ENCODE measurements around the gene POU2AF1.

The POU2AF1 gene

GRCh38 chr11:111384494-111384893, 5.4 kb upstream of the POU2AF1 start:
- DNase-seq, result no peak

GRCh38 chr11:111382451-111382850, 3.4 kb upstream of the POU2AF1 start:
- no peak for DNase-seq

DNA sequence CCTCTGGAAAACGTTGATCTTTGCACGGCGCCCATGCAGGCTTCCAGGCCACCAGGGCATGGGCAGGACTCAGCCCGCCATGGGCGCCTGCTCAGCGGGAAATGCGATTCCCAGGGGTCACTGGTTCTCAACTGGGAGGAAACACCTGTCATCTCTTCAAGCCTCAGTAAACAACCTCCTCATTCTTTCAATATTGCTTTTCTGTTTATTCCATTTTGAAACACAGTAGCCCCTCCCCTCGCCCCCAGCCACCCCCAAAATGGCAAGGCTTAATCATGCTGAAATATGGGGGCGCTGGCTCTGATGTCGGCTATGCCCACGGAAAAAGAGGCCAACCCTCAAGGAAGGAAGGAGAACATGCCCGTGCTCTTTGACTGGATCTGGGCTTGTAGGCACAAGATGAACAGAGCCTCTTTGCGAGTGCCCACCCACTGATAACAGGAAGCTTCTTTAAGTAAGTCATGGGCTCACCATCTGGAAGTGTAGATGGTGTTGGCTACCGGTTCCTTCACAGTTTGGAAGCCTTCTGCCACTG, 594 bp upstream of the POU2AF1 start:
- no peak for DNase-seq

DNA sequence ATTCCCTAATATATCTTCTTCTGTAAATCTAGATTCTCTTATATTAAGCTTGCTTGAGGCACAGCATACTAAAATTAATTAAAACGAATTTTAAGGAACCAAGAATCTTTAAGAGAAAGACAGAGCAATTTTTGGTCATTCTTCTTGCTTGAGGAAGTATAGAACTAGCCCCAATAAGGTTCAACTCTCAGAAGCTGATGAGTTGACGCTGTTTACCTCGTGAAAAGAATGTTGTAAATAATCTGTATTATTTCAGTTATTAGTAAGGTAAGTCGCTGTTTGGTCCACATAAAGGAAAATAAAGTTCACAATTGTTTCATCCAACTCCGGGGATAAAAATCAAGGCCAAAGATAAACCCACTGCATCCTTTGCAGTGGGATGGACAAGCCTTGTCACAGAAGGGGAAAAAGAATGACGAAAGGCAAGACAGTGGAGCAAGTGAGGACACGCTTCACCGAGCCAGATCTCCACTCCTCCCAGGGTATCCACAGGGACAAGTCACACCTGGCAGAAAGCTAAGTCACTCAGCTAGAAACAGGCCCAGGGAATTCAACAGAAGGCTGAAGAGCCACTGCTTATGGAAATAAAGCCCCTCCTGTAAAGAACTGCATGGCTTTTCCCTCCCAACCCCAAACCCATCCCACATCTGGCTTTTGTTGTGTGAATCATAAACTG, 752 bp downstream of the POU2AF1 start:
- no peak for DNase-seq

DNA sequence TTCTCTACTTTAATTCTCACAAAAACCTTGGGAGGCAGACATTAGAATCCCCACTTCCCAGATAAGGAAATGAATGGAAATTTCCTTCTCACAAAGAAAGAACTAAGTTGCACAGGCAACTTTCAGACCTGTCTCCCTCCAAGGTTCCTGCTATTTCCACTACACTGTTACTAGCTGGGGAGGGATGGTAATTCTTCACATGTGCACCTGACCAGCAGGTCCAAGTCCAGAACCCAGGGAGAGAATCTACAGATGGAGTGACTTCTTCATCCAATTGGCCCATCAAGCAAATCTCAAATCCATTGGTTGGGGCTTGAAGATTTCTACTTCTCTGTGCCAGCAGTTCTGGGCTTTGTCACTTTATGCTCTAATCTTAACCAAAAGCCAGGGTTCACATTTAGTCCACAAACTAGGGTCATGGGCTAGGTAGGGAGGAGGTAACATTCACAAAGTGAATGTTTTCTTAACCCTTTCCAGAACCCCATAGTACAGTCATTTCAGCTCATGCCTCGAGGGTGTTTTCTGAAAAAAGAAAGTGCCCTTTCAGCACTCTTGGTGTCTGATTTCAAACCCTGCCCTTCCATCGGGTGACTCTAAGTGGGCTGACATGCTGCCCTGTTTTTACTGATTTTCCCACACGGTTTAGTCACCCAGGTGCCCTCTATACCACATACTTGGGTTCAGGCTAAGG, 2.7 kb downstream of the POU2AF1 start:
- DNase-seq, result no peak

GRCh38 chr11:111373590-111373989, 5.5 kb downstream of the POU2AF1 start:
- DNase-seq, result no peak

DNA sequence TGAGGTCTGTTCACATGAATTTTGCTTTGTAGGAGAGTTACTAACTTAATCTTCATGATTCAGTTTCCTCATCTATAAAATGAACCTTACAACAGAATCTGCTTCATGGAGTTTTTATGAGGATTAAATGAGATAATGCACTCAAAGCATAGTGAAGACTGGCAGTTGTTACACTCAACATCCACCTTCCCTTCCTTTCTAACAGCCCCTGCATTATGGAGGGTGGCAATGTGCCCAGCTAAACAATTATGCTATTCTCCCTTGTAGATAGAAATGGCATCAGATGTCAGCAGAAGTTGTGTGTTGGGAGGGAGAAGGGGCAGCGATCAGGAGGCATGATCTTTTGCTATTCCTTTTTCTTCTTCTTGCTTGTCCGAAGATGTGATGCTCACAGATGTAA, 6.5 kb downstream of the POU2AF1 start:
- no peak for DNase-seq

- no peak for DNase-seq
These were observed 8.0 kb downstream of the POU2AF1 start for GRCh38 chr11:111370902-111371578.

DNA sequence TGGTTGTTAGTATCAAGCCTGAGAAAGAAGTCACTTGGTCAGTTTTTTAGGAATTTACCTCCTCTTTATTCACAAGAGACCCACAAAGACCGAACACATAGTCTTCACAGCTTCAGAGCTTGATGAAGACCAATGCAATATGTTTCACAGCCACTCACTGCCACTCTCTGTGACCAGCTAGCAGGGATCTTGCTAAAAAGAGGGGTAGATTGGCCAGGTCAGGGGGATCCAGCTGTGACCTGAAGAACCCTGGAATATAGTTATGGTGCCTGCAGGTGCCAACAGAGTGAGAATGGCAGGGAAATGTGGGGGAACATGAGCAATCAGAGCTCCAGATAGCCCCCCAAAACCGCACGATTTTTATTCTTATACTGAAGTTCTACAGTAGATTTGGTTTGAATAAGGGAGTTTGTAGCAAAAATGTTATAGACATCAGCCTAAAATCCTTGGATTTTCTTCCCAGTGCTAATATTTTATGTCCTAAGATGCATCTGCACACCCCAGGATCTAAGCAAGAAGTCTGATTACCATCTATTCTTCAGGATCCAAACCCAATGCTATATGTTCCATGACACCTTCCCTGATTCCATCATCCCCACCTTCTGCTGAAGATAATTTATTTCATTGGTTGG, 8.7 kb downstream of the POU2AF1 start:
- DNase-seq, result no peak

GRCh38 chr11:111368285-111368560, 10.9 kb downstream of the POU2AF1 start:
- no peak for DNase-seq

- no peak for DNase-seq
These were observed 11.4 kb downstream of the POU2AF1 start for GRCh38 chr11:111367411-111368284.

DNA sequence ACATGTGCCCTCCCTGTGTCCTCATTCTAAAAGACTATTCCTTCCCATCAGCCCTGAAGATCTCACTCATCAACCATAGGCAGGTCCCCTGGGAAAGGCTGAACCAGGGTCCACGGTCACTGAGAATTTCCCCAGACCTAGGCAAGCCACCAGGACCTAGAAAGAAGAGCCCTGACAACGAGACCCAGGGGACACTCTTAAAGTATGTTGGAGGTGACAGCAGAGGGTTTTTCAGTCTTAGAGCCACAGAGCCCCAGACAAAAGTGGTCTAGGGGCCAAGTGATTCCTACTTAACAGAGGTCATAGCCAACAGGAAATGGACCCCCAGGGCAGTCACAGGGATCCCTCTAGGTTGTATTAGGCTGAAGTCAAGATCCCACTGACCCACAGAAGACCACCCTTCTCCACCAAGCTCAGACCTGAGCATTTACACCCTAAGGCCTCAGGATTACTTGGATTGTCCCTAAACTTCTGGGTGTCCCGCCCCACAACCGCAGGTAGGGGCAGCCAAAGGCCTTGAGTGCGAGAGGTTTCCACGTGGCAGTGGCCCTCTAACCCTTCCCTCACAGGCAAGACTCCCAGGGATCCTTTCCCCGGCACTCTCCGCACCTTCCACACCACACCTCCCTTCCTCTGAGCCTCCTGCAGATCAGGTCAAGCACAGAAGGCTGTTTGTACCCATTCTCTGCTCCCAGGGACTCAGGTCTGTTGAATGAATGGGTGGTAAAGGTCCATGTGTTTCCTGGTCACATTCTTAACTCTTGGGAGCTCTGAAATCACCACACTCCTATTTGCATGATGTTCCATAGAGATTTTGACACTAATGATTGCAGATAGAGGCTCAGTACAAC, 12.3 kb downstream of the POU2AF1 start:
- no peak for DNase-seq

DNA sequence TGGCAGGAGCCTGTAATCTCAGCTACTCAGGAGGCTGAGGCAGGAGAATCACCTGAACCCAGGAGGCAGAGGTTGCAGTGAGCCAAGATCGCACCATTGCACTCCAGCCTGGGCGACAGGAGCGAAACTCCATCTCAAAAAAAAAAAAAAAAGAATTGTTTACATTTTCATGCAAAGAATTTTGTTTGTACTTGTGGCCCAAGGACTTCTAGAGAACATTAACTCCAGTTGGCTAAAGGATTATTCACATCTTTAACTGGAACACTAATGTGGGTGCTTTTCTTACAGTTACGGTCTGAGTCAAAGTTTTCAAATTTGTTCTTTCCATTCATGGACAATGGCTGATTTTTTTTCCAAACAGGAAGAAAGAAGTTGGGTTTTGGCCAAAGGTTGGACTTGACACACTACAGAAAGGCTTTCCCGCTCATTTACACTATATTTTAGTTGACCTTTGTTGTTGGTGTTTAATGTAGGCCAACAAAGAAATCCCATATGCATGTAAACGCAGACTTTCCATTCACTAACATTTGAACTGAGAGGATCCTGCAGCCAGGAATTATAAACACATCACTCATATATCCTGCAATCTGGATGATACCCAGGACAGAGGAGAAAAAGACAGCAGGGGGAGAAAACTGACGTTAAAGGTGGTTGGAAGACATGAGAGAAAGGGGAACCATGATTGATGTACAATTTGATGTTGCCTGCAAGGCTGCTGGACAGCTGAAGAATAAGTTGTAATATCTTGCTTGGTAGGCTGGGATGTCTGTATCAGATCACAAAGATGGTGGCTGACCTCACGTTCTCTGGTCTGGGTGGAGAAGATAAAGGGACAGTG, 13.1 kb downstream of the POU2AF1 start:
- DNase-seq, result no peak

DNA sequence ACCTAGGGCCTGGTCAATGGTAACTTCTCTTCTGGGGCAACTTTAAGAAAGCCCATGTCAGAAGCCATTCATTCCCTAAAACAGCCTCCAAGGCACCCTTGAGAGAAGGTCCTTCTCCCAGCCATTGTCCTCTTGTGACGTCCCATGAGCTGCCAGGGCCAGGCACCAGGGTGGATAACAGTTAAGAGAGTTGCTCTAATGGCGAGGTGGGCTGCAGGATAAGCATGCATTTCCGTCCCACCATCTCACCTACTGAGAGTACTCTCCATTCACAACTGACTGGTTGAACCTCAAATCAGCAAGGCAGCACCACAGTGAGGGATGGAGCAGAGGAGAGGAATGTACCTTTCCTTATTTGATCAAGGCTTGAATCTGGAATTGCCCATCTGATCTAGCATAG, 14.6 kb downstream of the POU2AF1 start:
- no peak for DNase-seq

- no peak for DNase-seq
These were observed 15.1 kb downstream of the POU2AF1 start for GRCh38 chr11:111363985-111364384.

DNA sequence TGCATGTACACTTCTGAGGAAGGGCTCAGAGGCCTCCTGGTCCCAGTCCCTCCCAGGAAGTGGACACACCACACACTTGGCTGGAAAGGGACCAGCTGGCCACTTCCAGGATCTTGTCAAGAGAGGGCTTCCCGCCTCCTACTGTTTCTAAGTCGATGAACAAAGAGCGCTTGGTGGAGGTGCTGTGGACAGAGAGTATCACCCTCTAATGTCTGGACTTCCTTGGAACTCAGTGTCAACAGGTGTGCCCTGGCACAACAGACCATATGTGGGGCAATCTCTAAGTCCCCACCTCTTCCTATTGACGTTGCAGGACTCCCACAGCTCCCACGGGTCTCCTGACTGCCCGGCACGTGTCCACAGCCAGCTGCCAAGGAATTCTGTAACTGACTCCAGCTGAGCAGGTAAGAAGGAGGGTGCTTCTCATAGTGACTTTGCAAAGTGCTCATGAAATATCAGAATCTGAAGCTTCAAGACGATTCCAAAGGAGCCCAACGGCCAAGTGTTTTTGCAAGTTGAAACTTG, 16.1 kb downstream of the POU2AF1 start:
- DNase-seq, result no peak

- no peak for DNase-seq
These were observed 17.2 kb downstream of the POU2AF1 start for GRCh38 chr11:111361874-111362273.

DNA sequence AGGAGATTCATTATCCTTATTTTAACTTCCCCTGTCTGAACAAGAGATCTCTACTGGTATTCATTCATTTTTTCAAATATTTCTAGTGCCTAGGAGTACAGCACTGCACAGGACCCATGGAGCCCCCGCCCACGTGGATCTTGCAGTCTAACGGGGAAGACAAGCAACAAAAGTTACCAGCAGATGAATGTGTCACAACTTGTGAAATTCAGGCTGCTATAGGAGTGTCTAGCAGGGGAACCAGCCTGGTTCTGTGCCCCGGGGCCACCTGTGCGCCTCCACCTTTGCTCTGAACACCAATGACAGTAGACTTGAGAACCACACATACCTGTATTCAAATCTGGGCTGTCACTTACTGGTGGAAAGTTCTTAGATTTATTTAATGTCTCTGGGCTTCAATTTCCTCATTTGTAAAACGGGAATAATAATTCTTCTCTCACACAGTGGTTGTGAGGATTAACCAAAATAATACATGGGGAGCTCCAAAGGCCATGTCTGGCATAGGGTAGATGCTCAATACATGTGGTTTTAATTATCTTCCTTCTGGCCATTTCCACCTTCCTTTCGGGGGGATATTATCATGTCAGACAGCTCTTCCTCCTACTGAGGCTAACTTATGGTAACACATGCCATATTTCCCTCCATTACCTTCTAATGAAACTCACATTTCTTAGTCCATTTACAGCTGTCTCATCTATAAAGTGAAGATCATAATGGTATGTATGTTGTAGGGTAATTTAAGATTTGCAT, 17.8 kb downstream of the POU2AF1 start:
- DNase-seq, result no peak

GRCh38 chr11:111360150-111361043, 18.7 kb downstream of the POU2AF1 start:
- no peak for DNase-seq

All from activated CD4-positive, CD25-positive, alpha-beta regulatory T cell treated with anti-CD3 and anti-CD28 coated beads, Interleukin-2, amount 50 U/mL, for 72 hours (primary cell).